SK-N-MC (cell line): ENCODE results near the gene NDUFS4.

Experiments used
- EZH2 ChIP-seq: fragments of 200-600 bp; sonication (generic); IDR thresholded peaks from one replicate; pipeline ENCODE4 v1.6.1; 2017; ENCODE audit warnings: antibody characterized with exemption
- FOXP2 ChIP-seq: optimal IDR thresholded peaks from 2 replicates; pipeline ENCODE3; 2011; ENCODE audit warnings: mild to moderate bottlenecking, moderate library complexity; ENCODE audit not compliant: insufficient read depth; ENCODE audit errors: extremely low read length, control extremely low read depth
- POLR2AphosphoS5 ChIP-seq: IDR thresholded peaks from 2 replicates; pipeline ENCODE4 v1.6.1; 2012; ENCODE audit warnings: mild to moderate bottlenecking, low read depth, low read length, borderline replicate concordance

DNA sequence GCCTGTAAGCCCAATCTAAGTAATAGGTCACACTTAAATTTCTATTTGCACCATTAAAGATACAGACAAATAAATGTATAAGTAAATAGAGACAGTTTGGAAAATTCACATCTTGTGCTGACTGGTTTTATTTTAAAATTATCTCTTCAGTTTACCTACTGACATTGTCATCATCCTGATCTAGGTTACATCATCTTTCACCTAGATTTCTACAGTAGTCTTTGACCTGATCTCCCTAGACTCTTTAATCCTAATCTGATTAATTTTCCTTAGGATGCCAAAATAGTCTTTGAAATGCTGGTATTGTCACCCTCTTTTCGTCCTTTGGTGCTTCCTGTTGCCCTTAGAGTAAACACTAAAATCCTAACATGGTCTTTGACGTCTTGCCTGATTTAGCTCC lies 43.9 kb downstream of the NDUFS4 start:
- TF ChIP-seq EZH2 (no peak), POLR2AphosphoS5 (no peak), FOXP2 (no peak)
